Pancreas (tissue), 10 donors: ENCODE results near the gene SPCS1. TPM values are rescaled to one million over a fixed set of nuclear protein-coding genes. Genes with fewer than 3 reads are reported as not detected.
A peak's percentile ranks its signal among the peaks of the same experiment; 100 is the strongest.

Experiments
- ATAC-seq, 4 donors: fragments of 200-7000 bp; cut with Tn5 transposase; one replicate each; pipeline versions ENCODE4 v1.8.0 to v1.9.1; 2020; ENCODE audit warnings: mild to moderate bottlenecking in 4 of 4, moderate library complexity in 4 of 4
- DNase-seq, 6 donors: peaks; one replicate each; pipeline ENCODE4 v3.0.0-alpha.2; 2020
- FAIRE-seq: peaks from 2 replicates; lab custom pipeline; 2012; peaks lifted over from hg19 to GRCh38; lab: Jason Lieb, UNC
- H3K27ac ChIP-seq, 4 donors: fragments of 200-600 bp; sonication (generic); 1 replicate in 3 of 4; 2 replicates in 1 of 4; pipeline versions ENCODE4 v1.5.0 to v1.8.0; 2020
- H3K27me3 ChIP-seq, 4 donors: fragments of 200-600 bp; one replicate each; pipeline ENCODE4 v1.8.0; 2021
- H3K36me3 ChIP-seq, 3 donors: fragments of 200-600 bp; sonication (generic) in 1 of 3; one replicate each; pipeline versions ENCODE4 v1.5.0 to v1.8.0; 2020 to 2021
- H3K4me1 ChIP-seq, 3 donors: fragments of 200-600 bp; one replicate each; pipeline ENCODE4 v1.8.0; 2021
- H3K4me3 ChIP-seq, 4 donors: fragments of 200-600 bp; sonication (generic) in 2 of 4; one replicate each; pipeline versions ENCODE4 v1.5.0 to v1.8.0; 2020 to 2021
- H3K9me3 ChIP-seq, 4 donors: fragments of 200-600 bp; one replicate each; pipeline ENCODE4 v1.8.0; 2021
- WGBS, 2 donors: extraction: QIAGEN DNeasy Blood & Tissue Kit; methylation state at CpG; one replicate each; pipeline ENCODE4 v1.1.7; 2013; 5-methylcytosine and 5-hydroxymethylcytosine counted together
- intact Hi-C, 3 donors: fragments of 100-400 bp; cut with DNase I; formaldehyde crosslinking; loops; one replicate each; pipeline versions ENCODE4 v1.11.1 to v1.14.2; 2022
- polyA plus RNA-seq, 2 donors: library from polyadenylated mRNA; stranded (reverse); fragments of 200-250 nt; gene quantifications; one replicate each; pipeline ENCODE4 v1.2.3, GENCODE V29; 2013
- total RNA-seq, 6 donors: library from RNA; stranded (reverse); fragmentation: NEBNext Ultra II Directional in 4 of 6; extraction: Animal tissue kit (Norgen Biotek cat#: 25700) in 4 of 6; gene quantifications; one replicate each; pipeline versions ENCODE4 v1.2.1 to v1.2.4, GENCODE V29; 2021 to 2023
- TF ChIP-seq, protein P1 (sequence below), 4 donors: fragments of 200-600 bp; sonication (generic) in 3 of 4; IDR thresholded peaks; one replicate each; pipeline versions ENCODE4 v1.5.0 to v1.8.0; 2021; ENCODE audit warnings: antibody characterized with exemption in 4 of 4
- donor health status: healthy with polysubstance abuse.
- donor health status: DM: no; HTN: no; CAD: no; lungs with moderate emphysema.
- donor health status: DM: no; HTN: no; CAD: no.
- donor health status: control.
- donor health status: control.
- donor health status: Bipolar disorder and iron deficiency.
- donor health status: DM: yes; HTN: yes; CAD: no.
- donor health status: DM: no; HTN: no; CAD: no.
- donor health status: DM: no; HTN: no; CAD: no.
- donor health status: DM: yes; HTN: yes; CAD: no.

Gene SPCS1
- total and polyA plus RNA-seq, 8 donors = 52.4 to 121 (median 58.7) TPM

DNA sequence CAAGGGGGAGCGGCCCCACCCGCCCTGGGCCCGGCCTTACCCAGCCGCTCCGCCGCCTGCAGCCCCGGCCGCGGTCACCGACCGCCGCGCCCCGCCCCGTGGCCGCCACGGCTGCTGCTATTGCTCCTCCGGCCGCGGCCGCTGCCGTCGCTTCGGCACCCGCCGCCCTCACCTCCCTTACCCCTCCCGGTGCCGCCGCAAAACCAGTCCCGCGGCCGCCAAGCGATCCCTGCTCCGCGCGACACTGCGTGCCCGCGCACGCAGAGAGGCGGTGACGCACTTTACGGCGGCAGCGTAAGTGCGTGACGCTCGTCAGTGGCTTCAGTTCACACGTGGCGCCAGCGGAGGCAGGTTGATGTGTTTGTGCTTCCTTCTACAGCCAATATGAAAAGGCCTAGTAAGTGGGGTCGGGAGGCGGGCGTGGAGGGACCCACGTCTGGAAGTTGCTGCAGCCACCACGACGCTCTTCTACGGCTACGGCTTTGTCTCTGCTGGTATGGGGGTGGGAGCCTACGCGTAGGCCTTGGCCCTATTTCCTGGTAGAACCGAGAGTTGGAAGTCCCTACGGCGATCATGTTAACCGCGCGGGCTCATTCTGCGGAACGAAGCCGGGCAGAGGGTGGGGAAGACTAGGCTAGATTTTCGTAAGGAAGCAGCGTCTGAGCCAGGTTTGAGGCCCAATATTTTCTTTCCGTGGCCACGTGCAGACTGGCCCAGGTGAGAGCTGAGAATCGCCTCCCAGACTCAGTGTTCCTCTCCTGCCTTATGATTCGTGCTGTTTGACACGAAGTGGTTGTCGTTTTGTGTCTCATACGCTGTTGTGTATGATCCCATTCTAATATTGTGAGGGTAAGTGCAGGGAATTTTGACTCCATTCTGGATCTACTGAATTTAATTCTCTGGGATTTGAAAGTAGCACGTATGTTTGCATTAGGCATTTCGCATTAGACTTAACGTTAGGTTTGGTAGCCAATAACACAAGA lies 19.9 kb upstream of the SPCS1 start, which contains the start of the genes GNL3 and PBRM1:
Gene GNL3 (plus strand): TSS at position 324 of the 983 bp plus-strand sequence. CDS start 61 bp downstream, at position 385.
Gene PBRM1 (minus strand): TSS at position 205 of the 983 bp plus-strand sequence.
- ATAC-seq (peak; percentile 90 to 96 (median 92)), FAIRE-seq (no peak), DNase-seq (peak; percentile 92 to 98 (median 94))
- no peaks in the 10 kb centered on the region for H3K9me3 ChIP-seq
- TF ChIP-seq, protein P1, sequence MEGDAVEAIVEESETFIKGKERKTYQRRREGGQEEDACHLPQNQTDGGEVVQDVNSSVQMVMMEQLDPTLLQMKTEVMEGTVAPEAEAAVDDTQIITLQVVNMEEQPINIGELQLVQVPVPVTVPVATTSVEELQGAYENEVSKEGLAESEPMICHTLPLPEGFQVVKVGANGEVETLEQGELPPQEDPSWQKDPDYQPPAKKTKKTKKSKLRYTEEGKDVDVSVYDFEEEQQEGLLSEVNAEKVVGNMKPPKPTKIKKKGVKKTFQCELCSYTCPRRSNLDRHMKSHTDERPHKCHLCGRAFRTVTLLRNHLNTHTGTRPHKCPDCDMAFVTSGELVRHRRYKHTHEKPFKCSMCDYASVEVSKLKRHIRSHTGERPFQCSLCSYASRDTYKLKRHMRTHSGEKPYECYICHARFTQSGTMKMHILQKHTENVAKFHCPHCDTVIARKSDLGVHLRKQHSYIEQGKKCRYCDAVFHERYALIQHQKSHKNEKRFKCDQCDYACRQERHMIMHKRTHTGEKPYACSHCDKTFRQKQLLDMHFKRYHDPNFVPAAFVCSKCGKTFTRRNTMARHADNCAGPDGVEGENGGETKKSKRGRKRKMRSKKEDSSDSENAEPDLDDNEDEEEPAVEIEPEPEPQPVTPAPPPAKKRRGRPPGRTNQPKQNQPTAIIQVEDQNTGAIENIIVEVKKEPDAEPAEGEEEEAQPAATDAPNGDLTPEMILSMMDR (IDR thresholded peaks at IDR 0.05) = no peak
- intact Hi-C loops = no loop called here
- peak within 1 kb of the TSS; percentile 42 to 88 (median 76) for H3K4me3 ChIP-seq
- H3K27ac ChIP-seq = peak within 1 kb of the TSS; percentile 79 to 97 (median 92)
- peaks cover 4 to 33% (median 32%) of the 10 kb centered on the region in 3 donors for H3K36me3 ChIP-seq
- no peaks in the 10 kb centered on the region for H3K27me3 ChIP-seq
- H3K4me1 ChIP-seq = peaks cover 28 to 47% (median 32%) of the 10 kb centered on the region in 3 donors
- WGBS, 2 donors = 0 to 1% methylated on average over 77 to 82 of the region's 82 CpGs

DNA sequence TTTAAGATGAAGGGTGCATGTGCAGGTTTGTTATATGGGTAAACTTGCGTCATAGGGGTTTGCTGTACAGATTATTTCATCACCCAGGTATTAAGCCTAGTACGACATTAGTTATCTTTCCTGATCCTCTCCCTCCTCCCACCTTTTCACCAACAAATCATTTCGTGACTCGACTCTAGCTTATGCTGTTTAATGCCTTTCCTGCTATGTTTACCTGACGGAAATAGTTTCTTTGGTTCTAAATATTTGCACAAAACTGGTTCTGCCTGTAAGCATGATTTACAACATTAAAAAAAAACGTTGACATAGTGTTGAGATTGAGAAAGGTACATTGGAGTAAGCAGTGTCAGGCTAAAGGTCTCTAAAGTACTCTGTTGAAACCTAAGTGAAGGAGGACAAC lies 17.6 kb upstream of the SPCS1 start:
- Histone ChIP-seq H3K4me1 (peaks cover 25 to 33% (median 28%) of the 10 kb centered on the region in 3 donors), H3K9me3 (no peaks in the 10 kb centered on the region), H3K4me3 (peak overlapping the region in 1 of 4 donors; percentile 88), H3K36me3 (peaks cover 9 to 48% (median 47%) of the 10 kb centered on the region in 3 donors), H3K27me3 (no peaks in the 10 kb centered on the region), H3K27ac (no peak overlapping the region)
- TF ChIP-seq, protein P1 (IDR thresholded peaks at IDR 0.05) = no peak
- intact Hi-C loops = no loop called here
- DNase-seq (no peak), ATAC-seq (no peak), FAIRE-seq (no peak)
- 17 to 25% methylated on average over 6 of the region's 6 CpGs for WGBS, 2 donors

DNA sequence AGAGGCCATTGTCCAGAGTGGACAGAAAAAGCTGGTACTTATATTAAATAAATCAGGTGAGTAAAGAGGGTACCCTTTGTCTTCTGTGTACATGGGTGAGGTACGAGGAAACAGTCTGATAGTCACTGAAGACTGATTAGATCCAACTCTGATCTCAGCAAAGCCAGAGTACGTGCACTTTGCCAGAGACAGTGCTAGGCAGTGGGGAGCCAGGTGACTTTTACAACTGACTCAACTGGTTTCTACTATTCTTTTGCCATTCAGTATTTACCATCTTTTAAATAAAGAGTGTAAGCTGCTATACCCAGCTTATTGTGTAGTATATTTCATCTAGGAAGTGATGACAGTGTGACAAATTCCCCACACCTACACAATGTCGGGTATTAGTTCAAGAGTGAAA lies 16.8 kb upstream of the SPCS1 start:
- H3K9me3 ChIP-seq = no peaks in the 10 kb centered on the region
- DNase-seq = no peak
- no peak overlapping the region for H3K4me3 ChIP-seq
- no peak overlapping the region for H3K27ac ChIP-seq
- no peak for FAIRE-seq
- TF ChIP-seq, protein P1 (IDR thresholded peaks at IDR 0.05) = no peak
- H3K4me1 ChIP-seq = peaks cover 22 to 28% (median 24%) of the 10 kb centered on the region in 3 donors
- H3K27me3 ChIP-seq = no peaks in the 10 kb centered on the region
- WGBS, 2 donors = 46 to 52% methylated on average over 3 of the region's 3 CpGs
- no peak for ATAC-seq
- peaks cover 9 to 55% (median 55%) of the 10 kb centered on the region in 3 donors for H3K36me3 ChIP-seq
- intact Hi-C loops = no loop called here

DNA sequence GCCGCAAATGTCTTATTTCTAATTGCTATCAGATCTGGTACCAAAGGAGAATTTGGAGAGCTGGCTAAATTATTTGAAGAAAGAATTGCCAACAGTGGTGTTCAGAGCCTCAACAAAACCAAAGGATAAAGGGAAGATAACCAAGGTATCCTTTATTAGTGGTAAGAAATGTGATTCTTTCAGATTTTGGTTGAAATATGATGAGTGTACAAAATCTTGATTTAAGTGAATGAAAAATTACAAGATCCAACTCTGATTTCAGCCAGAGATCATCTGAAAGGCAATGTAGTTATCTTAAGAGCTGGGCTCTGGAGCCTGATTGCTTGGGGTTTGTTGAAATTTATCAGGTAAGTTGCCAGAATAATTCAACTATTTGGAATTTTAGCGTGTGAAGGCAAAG lies 15.3 kb upstream of the SPCS1 start:
- H3K27me3 ChIP-seq = no peaks in the 10 kb centered on the region
- intact Hi-C loops = no loop called here
- no peak for FAIRE-seq
- WGBS, 2 donors = 64% methylated on average over 2 of the region's 2 CpGs
- H3K9me3 ChIP-seq = no peaks in the 10 kb centered on the region
- TF ChIP-seq, protein P1 (IDR thresholded peaks at IDR 0.05) = no peak
- peaks cover 17 to 22% (median 18%) of the 10 kb centered on the region in 3 donors for H3K4me1 ChIP-seq
- DNase-seq = no peak
- H3K36me3 ChIP-seq = peaks cover 9 to 68% (median 66%) of the 10 kb centered on the region in 3 donors
- ATAC-seq = no peak
- no peak overlapping the region for H3K27ac ChIP-seq
- no peak overlapping the region for H3K4me3 ChIP-seq
